ENCODE data around the gene DOHH. TPM values are rescaled to one million over a fixed set of nuclear protein-coding genes. Genes with fewer than 3 reads are reported as not detected.

Gene DOHH
- total and polyA plus RNA-seq, 9 of the 15 experiments (the other 6 are each of a cell fraction or from before 2014, with no cell fraction given) = 0.14 to 47.2 (median 5.1) TPM

GRCh38 chr19:3520166-3521103 is 20.0 kb upstream of the DOHH start (continued):
- TF ChIP-seq SUPT5H (IDR thresholded peaks at IDR 0.05) (peak; percentile 13; the same call in 1 of the 2 replicates), BMI1 (IDR thresholded peaks at IDR 0.05; ENCODE audit: low read length) (no peak), MBD2 (IDR thresholded peaks at IDR 0.05; ENCODE audit: borderline replicate concordance, low read depth) (peak; percentile 51; the same call in 1 of the 2 replicates), CBX1 (IDR thresholded peaks at IDR 0.05; ENCODE audit: low read depth) (0 out of 2 replicates have a peak, but pooled peaks have one; percentile 55), SMARCE1 (IDR thresholded peaks at IDR 0.05) (peak; percentile 32; the same call in 1 of the 2 replicates), CEBPB (tag; IDR thresholded peaks at IDR 0.05) (peak; percentile 79), ZNF395 (CRISPR knock-in tag; IDR thresholded peaks at IDR 0.05) (peak; percentile 94), JUN (IDR thresholded peaks at IDR 0.05; ENCODE audit: borderline replicate concordance, low read depth, low read length) (peak; percentile 74; the same call in 1 of the 2 replicates), JUN (CRISPR knock-in tag; IDR thresholded peaks at IDR 0.05; ENCODE audit: borderline replicate concordance) (peak; percentile 93; the same call in 1 of the 2 replicates), RAD21 (CRISPR knock-in tag; conservative IDR thresholded peaks at IDR 0.05 in 1 of 2, IDR thresholded peaks at IDR 0.05 in 1 of 2) (peak; percentile 57 to 76), ZNF740 (CRISPR knock-in tag; IDR thresholded peaks at IDR 0.05) (peak; percentile 69; the same call in 1 of the 2 replicates), ZNF740 (tag; IDR thresholded peaks at IDR 0.05) (no peak), THRB (CRISPR knock-in tag; conservative IDR thresholded peaks at IDR 0.05) (no peak), CCAR2 (IDR thresholded peaks at IDR 0.05; ENCODE audit: low read depth, low read length) (no peak), PPARD (CRISPR knock-in tag; IDR thresholded peaks at IDR 0.05) (no peak), ZNF431 (CRISPR knock-in tag; IDR thresholded peaks at IDR 0.05) (peak; percentile 93), TCF7L2 (IDR thresholded peaks at IDR 0.05; ENCODE audit: low read depth, low read length) (no peak), ZNF699 (CRISPR knock-in tag; IDR thresholded peaks at IDR 0.05; ENCODE audit: insufficient replicate concordance) (no peak), ZBTB2 (IDR thresholded peaks at IDR 0.05) (peak; percentile 62; the same call in 1 of the 2 replicates)
